Activated CD4-positive, CD25-positive, alpha-beta regulatory T cell treated with anti-CD3 and anti-CD28 coated beads, Interleukin-2, amount 50 U/mL, for 24 hours (primary cell): Measurements from ENCODE around the gene FBXO24.
"Not testable (repeated sequence)": the region's sequence is repeated elsewhere in the genome, so short reads cannot be mapped to it uniquely, and the experiment has no call there.

ENCODE experiments used
- ATAC-seq, 2 donors: fragments of 150-1000 bp; cut with Tn5 transposase; one replicate each; pipeline ENCODE4 v1.10.0; 2021; ENCODE audit warnings: mild to moderate bottlenecking in 1 of 2, moderate library complexity in 1 of 2

The FBXO24 gene

DNA sequence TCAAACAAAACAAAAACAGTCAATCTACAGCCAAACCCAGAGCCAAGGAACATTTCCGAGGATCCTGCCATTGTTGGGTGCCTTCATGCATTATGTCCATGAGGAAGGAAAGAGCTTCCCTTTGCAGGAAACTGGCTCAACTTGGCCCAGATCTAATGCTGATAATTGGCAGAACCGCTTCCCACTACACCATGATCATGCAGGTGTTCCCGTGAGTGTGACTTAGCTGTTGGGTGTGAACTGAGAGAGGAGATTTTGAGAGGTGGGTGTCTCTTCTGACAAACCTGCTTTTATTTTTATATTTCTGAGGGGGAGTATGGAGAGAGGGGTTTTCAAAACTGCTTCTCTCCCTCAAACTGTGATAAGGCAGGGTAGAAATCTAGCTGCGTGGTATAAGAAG, 27.0 kb upstream of the FBXO24 start:
- ATAC-seq: no peak

DNA sequence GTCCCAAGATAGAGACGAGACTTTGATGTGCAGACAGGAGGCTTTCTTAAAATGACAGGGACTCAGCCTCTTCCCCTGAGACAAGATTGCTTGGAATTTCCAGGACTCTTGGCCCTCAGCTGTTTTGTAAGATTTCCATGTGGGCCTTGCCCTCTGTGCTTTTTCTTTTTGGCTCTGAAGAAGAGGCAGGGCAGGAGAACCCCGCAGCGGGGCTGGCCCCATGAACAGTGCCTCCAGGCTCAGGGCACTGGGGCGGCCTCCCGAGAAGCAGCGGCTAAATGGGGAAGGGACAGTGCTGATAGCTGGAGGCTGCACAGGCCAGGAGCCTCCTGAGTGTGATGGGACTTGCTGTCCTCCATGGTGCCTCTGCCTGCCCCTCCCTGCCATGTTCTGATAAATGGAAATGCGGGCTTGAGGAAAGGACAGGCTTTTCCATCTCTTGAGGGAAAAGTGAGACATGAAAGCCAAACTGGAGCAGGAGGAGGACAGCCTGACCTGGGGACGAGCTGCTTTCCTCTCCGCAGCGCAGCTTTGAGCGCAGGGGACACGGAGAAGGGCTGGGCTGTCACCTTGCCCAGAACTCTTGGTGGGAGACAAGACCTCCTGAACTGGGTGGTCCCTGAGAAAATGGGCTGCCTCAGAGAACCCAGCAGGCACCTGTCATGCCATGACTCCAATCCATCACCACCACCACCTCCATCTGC, 24.5 kb upstream of the FBXO24 start:
- ATAC-seq: no peak

DNA sequence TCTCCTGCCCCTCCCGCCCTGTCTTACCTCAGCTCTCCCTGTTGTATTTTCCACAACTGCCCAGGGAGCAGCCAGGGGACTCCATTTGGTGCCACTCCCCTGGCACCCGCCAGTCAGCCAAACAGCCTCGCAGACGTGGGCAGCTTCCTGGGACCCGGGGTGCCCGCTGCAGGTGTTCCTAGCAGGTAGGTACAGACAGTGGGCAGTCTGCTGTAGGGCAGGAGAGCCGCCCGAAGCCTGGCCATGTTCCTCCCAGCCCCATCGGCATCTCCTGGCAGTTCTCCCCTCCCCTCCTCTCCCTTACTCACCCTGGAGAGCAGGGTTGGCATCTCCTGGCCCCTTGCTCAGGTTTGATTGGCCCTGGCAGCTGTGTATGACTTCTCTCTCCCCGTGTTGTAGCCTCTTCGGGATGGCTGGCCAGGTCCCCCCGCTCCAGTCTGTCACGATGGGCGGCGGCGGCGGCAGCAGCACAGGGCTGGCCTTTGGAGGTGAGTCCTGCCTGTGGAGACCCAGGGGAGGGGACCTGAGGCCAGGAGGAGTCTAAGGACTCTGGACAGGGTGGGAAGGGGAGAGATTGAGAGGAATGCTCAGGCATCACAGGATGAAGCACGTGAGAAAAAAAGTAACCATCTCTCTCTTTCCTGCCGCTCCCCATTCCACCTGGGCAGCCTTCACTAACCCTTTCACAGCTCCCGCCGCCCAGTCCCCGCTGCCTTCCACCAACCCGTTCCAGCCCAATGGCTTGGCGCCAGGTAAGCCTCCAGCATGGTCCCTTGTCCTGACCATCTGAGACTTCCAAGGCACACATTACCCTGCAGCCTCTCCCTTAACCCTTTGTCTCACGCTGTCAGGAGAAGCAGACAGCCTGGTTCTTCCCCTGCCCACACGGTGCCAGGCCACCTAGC, 23.7 kb upstream of the FBXO24 start:
- ATAC-seq: no peak

- ATAC-seq: no peak
Measured at GRCh38 chr7:100563100-100563564, 23.0 kb upstream of the FBXO24 start.

GRCh38 chr7:100563809-100564400, 22.2 kb upstream of the FBXO24 start:
- peak; percentile 68 to 78 for ATAC-seq

DNA sequence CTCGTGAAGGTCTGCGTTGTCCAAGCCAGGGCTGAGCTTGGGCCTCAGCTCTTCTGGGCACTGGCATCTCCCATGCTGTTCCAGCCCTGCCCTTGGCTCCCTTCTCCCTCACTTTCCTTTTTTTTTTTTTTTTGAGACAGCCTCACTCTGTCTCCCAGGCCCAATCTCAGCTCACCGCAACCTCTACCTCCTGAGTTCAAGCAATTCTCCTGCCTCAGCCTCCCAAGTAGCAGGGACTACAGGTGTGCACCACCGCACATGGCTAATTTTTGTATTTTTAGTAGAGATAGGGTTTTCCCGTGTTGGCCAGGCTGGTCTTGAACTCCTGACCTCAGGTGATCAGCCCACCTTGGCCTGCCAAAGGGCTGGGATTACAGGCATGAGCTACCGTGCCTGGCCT, 21.7 kb upstream of the FBXO24 start:
- ATAC-seq: not testable (repeated sequence)

GRCh38 chr7:100565133-100565571, 21.0 kb upstream of the FBXO24 start:
- no peak for ATAC-seq

- no peak for ATAC-seq
Measured at GRCh38 chr7:100566018-100566531, 20.1 kb upstream of the FBXO24 start.

GRCh38 chr7:100567031-100567730, 18.9 kb upstream of the FBXO24 start:
- no peak for ATAC-seq

DNA sequence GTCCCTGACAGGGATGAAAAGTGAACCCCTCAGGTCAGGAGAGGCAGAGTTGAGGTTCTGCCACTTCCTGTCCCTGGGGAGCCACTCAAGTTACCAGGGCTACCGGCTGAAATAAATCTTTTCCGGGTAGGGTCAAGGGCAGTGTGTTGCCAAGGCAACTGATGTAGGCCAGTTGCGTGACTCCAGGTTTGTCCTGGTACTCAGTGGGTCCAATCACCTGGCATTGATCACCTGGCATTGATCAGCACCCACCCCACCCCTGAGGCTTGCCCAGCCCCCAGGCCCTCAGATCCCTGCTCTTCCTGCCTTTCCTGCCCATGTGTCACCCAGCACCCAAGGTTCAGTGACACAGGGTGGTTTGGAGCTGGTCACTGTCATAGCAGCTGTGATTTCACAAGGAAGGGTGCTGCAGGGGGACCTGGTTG, 18.4 kb upstream of the FBXO24 start:
- no peak for ATAC-seq

GRCh38 chr7:100568176-100568895, 17.8 kb upstream of the FBXO24 start:
- no peak for ATAC-seq

GRCh38 chr7:100568896-100569844, 17.0 kb upstream of the FBXO24 start:
- peak; percentile 11 to 26 for ATAC-seq

DNA sequence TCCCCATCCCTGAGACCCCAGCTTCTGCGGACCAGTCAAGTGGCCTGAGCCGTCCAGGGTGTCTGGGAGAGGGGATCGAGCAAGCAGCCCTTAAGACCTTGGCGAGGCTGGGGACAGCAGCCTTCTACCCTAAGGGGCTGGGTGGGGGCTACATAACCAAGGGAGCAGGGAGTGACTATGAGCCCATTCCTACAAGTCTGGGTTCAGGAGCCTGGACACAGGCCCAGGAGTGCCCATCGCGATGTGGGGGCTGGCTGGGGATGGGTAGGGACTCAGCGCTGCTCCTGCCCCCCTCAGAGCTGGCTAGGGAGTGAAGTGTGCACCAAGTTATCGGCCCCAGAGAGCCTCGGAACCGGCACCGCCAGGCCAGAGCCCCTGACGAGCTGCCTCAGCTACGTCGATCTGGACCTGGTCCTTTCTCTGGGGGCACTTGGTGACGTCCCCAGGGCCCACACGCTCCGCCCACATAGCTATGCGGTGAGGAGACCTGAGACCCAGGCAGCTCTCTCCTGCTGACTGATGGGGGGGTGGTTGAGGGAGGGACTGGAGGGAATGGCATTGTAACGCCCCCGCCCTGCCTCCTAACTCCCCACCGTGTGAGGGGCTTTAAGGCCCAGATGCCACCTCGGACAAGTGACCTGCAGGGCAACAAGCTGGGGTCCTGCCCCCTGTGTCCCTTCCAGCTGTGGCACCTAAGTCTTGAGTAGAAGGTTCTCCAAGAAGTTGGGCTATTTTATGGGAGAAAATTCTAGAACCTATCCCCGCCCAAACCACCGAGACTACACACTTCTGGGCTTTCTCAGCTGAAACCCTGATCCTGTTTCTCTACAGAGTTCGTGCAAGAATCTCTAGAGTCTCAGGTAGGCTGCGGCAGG, 14.9 kb upstream of the FBXO24 start:
- ATAC-seq: no peak

DNA sequence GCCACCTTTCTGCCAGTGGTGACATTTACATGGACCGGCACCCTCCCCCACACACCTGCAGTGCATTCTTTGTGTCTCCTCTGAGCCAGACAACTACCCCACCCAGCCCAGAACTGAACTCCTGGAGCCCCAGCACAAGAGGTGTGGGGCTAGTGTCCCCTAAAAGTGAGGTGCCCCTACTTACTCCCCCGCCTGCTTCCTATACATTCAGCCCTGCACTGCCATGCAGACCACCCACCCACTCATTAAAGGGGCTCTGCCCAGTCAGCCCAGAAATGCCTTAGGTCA, 14.4 kb upstream of the FBXO24 start:
- no peak for ATAC-seq

DNA sequence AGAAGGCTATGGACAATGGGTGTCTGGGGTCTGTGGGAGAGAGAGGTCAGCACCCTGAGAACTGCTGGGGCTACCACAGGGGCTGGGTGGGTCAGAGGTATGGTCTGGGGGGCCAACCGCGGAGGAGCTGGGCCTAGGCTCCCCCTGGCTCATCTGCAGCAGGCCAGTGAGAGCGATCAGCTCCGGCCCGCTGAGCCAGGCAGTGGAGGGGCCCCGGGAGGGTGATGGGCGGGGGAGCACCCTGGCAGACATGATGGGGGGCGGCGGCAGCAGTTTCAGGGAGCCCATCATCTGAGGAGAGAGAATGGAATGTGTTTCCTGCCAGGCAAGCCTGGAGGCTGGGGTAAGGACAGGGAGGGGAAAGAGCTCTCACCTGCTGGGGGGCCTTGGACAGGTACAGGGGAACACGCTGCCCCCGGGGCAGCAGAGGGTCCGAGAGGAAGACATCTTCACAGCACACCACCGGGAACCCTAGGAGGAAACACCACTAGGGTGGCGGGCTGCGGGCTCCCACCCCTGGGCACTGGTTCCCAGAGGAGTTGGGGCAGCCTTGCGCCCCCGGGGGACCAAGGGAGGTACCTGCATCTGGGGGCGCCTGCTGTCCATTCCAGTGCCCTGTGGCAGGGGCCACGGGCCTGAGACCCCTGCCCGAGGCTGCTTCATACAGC, 13.7 kb upstream of the FBXO24 start:
- no peak for ATAC-seq

DNA sequence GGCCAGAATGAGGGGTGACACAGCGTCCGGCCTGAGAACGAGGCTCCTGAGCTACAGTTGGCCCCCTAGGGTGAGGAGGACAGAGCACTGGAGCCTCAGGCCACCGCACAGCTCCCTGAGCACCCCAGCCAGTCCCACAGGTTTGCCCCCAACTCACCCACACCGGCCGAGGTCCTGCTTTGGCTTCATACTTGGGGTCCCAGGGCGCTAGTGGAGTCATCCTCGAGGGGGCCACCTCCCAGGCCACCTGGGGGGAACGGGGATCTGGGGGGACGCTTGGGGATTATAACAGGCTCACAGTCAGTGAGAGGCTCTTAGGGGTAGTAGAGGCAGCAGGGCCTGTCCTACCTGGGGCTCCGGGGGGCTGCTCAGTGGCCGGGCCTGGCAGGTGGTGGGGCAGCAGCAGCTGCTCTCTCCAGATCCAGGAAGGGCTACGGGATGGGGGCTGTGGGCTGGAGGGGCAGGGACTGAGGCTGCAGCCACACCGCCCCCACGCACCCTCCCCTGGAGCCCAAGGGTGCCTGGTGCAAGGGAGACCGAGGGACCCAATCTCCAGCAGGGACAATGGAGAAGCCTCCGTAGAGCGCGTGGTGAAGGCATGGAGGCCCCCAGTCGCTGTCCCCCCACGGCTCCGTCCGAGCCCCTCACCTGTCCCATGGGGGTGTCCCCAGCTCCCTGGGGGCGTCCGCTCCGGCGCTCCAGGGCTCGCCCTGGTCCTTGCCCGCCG, 13.0 kb upstream of the FBXO24 start:
- ATAC-seq: no peak

DNA sequence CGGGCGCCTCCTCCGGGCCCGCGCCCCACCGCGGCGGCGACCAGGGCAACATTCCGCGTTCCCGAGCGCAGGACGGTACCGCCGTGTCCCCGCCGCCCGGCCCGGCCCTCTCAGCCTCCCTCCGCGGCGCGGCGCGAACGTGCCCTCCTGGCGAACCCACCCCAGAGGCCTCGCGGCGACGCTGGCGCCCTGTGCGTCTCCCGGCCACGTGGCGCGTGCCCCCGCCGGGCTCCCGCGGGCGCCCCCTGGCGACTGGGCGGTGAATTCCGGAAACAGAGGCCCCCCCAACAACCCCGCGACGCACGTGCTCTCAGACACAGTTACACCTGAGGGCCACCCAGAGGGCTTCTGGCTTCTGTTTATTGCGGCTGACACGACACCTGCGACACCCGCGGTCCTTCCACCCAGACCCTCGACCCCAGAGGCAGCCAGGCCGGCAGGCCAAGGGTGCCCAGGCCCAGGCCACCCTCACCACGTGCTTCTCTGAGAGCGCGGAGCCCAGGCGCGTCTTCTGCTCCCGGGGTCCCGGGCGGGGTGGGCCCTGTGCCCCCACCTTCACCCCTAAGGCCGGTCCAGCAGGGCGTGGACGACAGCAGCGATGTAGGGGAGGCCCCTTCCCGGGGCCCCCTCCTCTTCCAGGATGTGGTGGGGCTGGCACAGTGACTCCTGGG, 12.3 kb upstream of the FBXO24 start, which contains the start of gene SAP25:
SAP25 (minus strand) TSS at position 210 of the 671 bp plus-strand sequence; CDS start at position 52, 158 bp downstream.
- no peak for ATAC-seq
